ENCODE measurements around the gene PHGDH. TPM values are rescaled to one million over a fixed set of nuclear protein-coding genes. Genes with fewer than 3 reads are reported as not detected.

Gene PHGDH
- total RNA-seq, 1 experiment from 2014 or later: 82.0 TPM

DNA sequence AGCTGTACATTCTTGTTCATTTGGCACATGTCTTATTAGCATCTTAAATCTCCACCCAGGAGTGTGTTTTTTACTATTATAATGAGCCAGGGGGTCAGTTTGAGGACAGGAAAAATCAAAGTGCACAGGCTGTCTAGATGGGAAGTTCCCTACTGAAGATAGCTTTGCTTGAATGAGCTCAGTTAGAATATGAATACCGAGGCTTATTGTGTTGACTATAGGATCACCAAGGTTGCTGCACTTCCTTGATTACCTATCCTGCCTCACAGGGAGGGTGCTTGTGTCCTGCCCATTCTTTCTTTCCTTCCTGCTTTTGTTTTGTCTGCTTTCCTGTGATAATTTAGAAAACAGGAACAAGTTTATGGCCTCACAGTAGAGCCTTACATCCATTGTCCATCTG is 16.3 kb downstream of the PHGDH start:
- TF ChIP-seq, protein P1, sequence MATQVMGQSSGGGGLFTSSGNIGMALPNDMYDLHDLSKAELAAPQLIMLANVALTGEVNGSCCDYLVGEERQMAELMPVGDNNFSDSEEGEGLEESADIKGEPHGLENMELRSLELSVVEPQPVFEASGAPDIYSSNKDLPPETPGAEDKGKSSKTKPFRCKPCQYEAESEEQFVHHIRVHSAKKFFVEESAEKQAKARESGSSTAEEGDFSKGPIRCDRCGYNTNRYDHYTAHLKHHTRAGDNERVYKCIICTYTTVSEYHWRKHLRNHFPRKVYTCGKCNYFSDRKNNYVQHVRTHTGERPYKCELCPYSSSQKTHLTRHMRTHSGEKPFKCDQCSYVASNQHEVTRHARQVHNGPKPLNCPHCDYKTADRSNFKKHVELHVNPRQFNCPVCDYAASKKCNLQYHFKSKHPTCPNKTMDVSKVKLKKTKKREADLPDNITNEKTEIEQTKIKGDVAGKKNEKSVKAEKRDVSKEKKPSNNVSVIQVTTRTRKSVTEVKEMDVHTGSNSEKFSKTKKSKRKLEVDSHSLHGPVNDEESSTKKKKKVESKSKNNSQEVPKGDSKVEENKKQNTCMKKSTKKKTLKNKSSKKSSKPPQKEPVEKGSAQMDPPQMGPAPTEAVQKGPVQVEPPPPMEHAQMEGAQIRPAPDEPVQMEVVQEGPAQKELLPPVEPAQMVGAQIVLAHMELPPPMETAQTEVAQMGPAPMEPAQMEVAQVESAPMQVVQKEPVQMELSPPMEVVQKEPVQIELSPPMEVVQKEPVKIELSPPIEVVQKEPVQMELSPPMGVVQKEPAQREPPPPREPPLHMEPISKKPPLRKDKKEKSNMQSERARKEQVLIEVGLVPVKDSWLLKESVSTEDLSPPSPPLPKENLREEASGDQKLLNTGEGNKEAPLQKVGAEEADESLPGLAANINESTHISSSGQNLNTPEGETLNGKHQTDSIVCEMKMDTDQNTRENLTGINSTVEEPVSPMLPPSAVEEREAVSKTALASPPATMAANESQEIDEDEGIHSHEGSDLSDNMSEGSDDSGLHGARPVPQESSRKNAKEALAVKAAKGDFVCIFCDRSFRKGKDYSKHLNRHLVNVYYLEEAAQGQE (IDR thresholded peaks at IDR 0.05; ENCODE audit: insufficient read depth in 1 of 2, low read depth in 2 of 2, low read length in 1 of 2): no peak
- TF ChIP-seq TCF7L2 (IDR thresholded peaks at IDR 0.05; ENCODE audit: low read depth, low read length) (no peak), SIN3A (IDR thresholded peaks at IDR 0.05; ENCODE audit: borderline replicate concordance, insufficient read depth, low read depth, low read length) (no peak), POLR2AphosphoS5 (IDR thresholded peaks at IDR 0.05; ENCODE audit: low read depth, low read length) (no peak)
- TF ChIP-seq, protein P2, sequence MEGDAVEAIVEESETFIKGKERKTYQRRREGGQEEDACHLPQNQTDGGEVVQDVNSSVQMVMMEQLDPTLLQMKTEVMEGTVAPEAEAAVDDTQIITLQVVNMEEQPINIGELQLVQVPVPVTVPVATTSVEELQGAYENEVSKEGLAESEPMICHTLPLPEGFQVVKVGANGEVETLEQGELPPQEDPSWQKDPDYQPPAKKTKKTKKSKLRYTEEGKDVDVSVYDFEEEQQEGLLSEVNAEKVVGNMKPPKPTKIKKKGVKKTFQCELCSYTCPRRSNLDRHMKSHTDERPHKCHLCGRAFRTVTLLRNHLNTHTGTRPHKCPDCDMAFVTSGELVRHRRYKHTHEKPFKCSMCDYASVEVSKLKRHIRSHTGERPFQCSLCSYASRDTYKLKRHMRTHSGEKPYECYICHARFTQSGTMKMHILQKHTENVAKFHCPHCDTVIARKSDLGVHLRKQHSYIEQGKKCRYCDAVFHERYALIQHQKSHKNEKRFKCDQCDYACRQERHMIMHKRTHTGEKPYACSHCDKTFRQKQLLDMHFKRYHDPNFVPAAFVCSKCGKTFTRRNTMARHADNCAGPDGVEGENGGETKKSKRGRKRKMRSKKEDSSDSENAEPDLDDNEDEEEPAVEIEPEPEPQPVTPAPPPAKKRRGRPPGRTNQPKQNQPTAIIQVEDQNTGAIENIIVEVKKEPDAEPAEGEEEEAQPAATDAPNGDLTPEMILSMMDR (IDR thresholded peaks at IDR 0.05): no peak
- H3K36me3 ChIP-seq (ENCODE audit: control insufficient read depth, insufficient read depth, low read length): peaks cover 7% of the 10 kb centered on the region
- ChIA-PET CTCF (interaction anchor here (0.6 kb wide), 1 partner anchor 15 kb away, joined by 3 read pairs; no protein-coding TSS in a partner anchor), POLR2A (interaction anchor here (0.6 kb wide), 1 partner anchor 281 kb away, joined by 10 read pairs; no protein-coding TSS in a partner anchor)
- ATAC-seq (no peak), DNase-seq (ENCODE audit: low read depth, low spot score) (no peak)
- no peaks in the 10 kb centered on the region for H3K4me1 ChIP-seq (ENCODE audit: control insufficient read depth, insufficient read depth, low read length)
- no TSS peak for BruUV-seq (replicated peaks)
- in situ Hi-C loops (cut with HindIII; ENCODE audit: low pct_unique_long_range_greater_than_20kb, low sequenced_read_pairs): no loop called here
- intact Hi-C loops (cut with micrococcal nuclease; ENCODE audit: unreplicated experiment): no loop called here
- H3K4me3 ChIP-seq (ENCODE audit: low read depth in 2 of 2, low read length in 2 of 2): no peak overlapping the region
- no peak overlapping the region for H3K27ac ChIP-seq (ENCODE audit: low read length)
- no peaks in the 10 kb centered on the region for H3K27me3 ChIP-seq (ENCODE audit: control insufficient read depth, insufficient read depth, low read length)
- no peaks in the 10 kb centered on the region for H3K9me3 ChIP-seq (ENCODE audit: control insufficient read depth, insufficient read depth, low read depth, low read length)

DNA sequence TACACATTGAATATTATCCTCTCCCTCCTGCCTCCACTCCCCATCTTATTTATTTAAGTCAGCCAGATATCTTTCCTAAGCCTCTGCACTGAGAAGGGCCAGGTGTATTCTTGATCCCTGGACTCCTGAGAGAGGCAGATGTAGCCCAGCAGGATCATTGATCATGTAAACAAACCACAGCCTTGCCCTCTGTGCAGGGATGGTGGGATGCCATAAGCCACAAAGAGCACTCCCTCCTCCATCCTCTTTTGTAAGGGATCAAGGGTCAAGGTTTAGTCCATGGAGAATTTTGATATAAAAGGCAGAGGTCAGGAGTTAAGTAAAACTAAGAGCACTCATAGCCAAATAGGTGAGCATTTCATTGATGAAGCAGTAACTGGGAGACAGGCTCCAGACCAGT is 17.3 kb downstream of the PHGDH start:
- TF ChIP-seq SIN3A (IDR thresholded peaks at IDR 0.05; ENCODE audit: borderline replicate concordance, insufficient read depth, low read depth, low read length): no peak
- no peak for TF ChIP-seq POLR2AphosphoS5 (IDR thresholded peaks at IDR 0.05; ENCODE audit: low read depth, low read length)
- in situ Hi-C loops (cut with HindIII; ENCODE audit: low pct_unique_long_range_greater_than_20kb, low sequenced_read_pairs): no loop called here
- H3K4me1 ChIP-seq (ENCODE audit: control insufficient read depth, insufficient read depth, low read length): no peaks in the 10 kb centered on the region
- ATAC-seq (no peak), DNase-seq (ENCODE audit: low read depth, low spot score) (no peak)
- H3K9me3 ChIP-seq (ENCODE audit: control insufficient read depth, insufficient read depth, low read depth, low read length): no peaks in the 10 kb centered on the region
- no peak overlapping the region for H3K4me3 ChIP-seq (ENCODE audit: low read depth in 2 of 2, low read length in 2 of 2)
- POLR2A ChIA-PET: no interaction called here
- no TSS peak for BruUV-seq (replicated peaks)
- intact Hi-C loops (cut with micrococcal nuclease; ENCODE audit: unreplicated experiment): no loop called here
- H3K36me3 ChIP-seq (ENCODE audit: control insufficient read depth, insufficient read depth, low read length): peaks cover 7% of the 10 kb centered on the region
- CTCF ChIA-PET: no interaction called here
- no peaks in the 10 kb centered on the region for H3K27me3 ChIP-seq (ENCODE audit: control insufficient read depth, insufficient read depth, low read length)
- no peak overlapping the region for H3K27ac ChIP-seq (ENCODE audit: low read length)

DNA sequence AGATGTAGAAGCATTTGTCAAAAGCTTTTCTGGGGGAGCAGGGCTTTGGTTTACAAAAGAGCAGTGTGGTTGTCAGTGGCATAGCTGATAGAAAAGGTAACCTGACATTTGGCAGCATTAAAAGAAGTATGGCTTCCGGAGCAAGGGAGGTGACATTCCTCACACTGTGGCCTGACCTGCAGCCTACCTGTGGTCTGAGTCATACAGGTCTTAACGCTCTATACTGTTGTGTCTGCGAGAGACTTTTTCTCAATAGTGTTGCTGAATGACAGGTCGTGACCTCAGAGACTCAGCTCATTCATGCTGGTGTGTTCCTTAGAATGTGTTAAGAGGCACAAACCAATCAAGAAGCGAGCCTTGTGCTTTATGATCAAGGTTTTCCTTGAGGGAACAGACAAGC is 19.3 kb downstream of the PHGDH start:
- POLR2A ChIA-PET: no interaction called here
- CTCF ChIA-PET: no interaction called here
- BruUV-seq (replicated peaks): no TSS peak
- ATAC-seq (no peak), DNase-seq (ENCODE audit: low read depth, low spot score) (no peak)
- TF ChIP-seq, protein P2 (IDR thresholded peaks at IDR 0.05): no peak
- TF ChIP-seq TCF7L2 (IDR thresholded peaks at IDR 0.05; ENCODE audit: low read depth, low read length) (no peak), POLR2AphosphoS5 (IDR thresholded peaks at IDR 0.05; ENCODE audit: low read depth, low read length) (no peak), SIN3A (IDR thresholded peaks at IDR 0.05; ENCODE audit: borderline replicate concordance, insufficient read depth, low read depth, low read length) (no peak)
- TF ChIP-seq, protein P1 (IDR thresholded peaks at IDR 0.05; ENCODE audit: insufficient read depth in 1 of 2, low read depth in 2 of 2, low read length in 1 of 2): no peak
- no peak overlapping the region for H3K27ac ChIP-seq (ENCODE audit: low read length)
- H3K4me3 ChIP-seq (ENCODE audit: low read depth in 2 of 2, low read length in 2 of 2): no peak overlapping the region
- peaks cover 7% of the 10 kb centered on the region for H3K36me3 ChIP-seq (ENCODE audit: control insufficient read depth, insufficient read depth, low read length)
- no peaks in the 10 kb centered on the region for H3K27me3 ChIP-seq (ENCODE audit: control insufficient read depth, insufficient read depth, low read length)
- H3K9me3 ChIP-seq (ENCODE audit: control insufficient read depth, insufficient read depth, low read depth, low read length): no peaks in the 10 kb centered on the region
- H3K4me1 ChIP-seq (ENCODE audit: control insufficient read depth, insufficient read depth, low read length): no peaks in the 10 kb centered on the region
- in situ Hi-C loops (cut with HindIII; ENCODE audit: low pct_unique_long_range_greater_than_20kb, low sequenced_read_pairs) (no loop called here), intact Hi-C loops (cut with micrococcal nuclease; ENCODE audit: unreplicated experiment) (no loop called here)
